Neuronal stem cell (in vitro differentiated cells): ENCODE results near the gene SNX5.

ENCODE experiments used
- DNase-seq: peaks from one replicate; pipeline ENCODE4 v3.0.0-alpha.2; 2013; ENCODE audit warnings: low spot score
- H2AFZ ChIP-seq: one replicate; pipeline ENCODE4 v1.6.1; 2013; ENCODE audit warnings: mild to moderate bottlenecking, low read length, inconsistent platforms
- H2AK5ac ChIP-seq: 2 replicates; pipeline ENCODE4 v1.6.1; 2013; ENCODE audit warnings: low read depth, mild to moderate bottlenecking, inconsistent platforms, low read length, moderate library complexity, mixed read lengths
- H2BK120ac ChIP-seq: 2 replicates; pipeline ENCODE4 v1.6.1; 2013; ENCODE audit warnings: low read depth, mild to moderate bottlenecking, inconsistent platforms, low read length, moderate library complexity, mixed read lengths
- H2BK12ac ChIP-seq: one replicate; pipeline ENCODE4 v1.6.1; 2013; ENCODE audit warnings: low read length, inconsistent platforms
- H2BK15ac ChIP-seq: 2 replicates; pipeline ENCODE4 v1.6.1; 2013; ENCODE audit warnings: mild to moderate bottlenecking, low read length, inconsistent platforms, mixed read lengths
- H2BK5ac ChIP-seq: one replicate; pipeline ENCODE4 v1.6.1; 2013; ENCODE audit warnings: inconsistent platforms, mild to moderate bottlenecking, low read length, moderate library complexity
- H3K14ac ChIP-seq: one replicate; pipeline ENCODE4 v1.6.1; 2013; ENCODE audit warnings: low read length, inconsistent platforms
- H3K18ac ChIP-seq: 2 replicates; pipeline ENCODE4 v1.6.1; 2013; ENCODE audit warnings: low read length, inconsistent platforms
- H3K23ac ChIP-seq: 2 replicates; pipeline ENCODE4 v1.6.1; 2013; ENCODE audit warnings: low read depth, mild to moderate bottlenecking, mixed read lengths, low read length, inconsistent platforms; ENCODE audit not compliant: poor library complexity
- H3K27ac ChIP-seq: replicated peaks from 3 replicates; pipeline ENCODE4 v1.5.1; 2013; ENCODE audit warnings: low read length, inconsistent platforms
- H3K27me3 ChIP-seq, 3 experiments: 2 replicates each; pipeline ENCODE4 v1.6.1; 2013; ENCODE audit warnings: low read length in 3 of 3, mild to moderate bottlenecking in 2 of 3, inconsistent platforms in 1 of 3, low read depth in 1 of 3, mixed read lengths in 1 of 3, moderate library complexity in 1 of 3; ENCODE audit not compliant: control insufficient read depth in 3 of 3, insufficient read depth in 3 of 3
- H3K36me3 ChIP-seq, 2 donors: replicated peaks in 1 of 2; 2 replicates each; pipeline ENCODE4 v1.6.1; 2013; ENCODE audit warnings: low read length in 2 of 2; ENCODE audit not compliant: control insufficient read depth in 2 of 2, insufficient read depth in 2 of 2
- H3K4ac ChIP-seq: 2 replicates; pipeline ENCODE4 v1.6.1; 2013; ENCODE audit warnings: inconsistent platforms, mild to moderate bottlenecking, low read length, moderate library complexity
- H3K4me1 ChIP-seq, 2 donors: 1 replicate in 1 of 2; 2 replicates in 1 of 2; pipeline ENCODE4 v1.6.1; 2013; ENCODE audit warnings: low read length in 2 of 2, low read depth in 1 of 2; ENCODE audit not compliant: control insufficient read depth in 2 of 2, insufficient read depth in 1 of 2
- H3K4me2 ChIP-seq: one replicate; pipeline ENCODE4 v1.6.1; 2013; ENCODE audit warnings: mild to moderate bottlenecking, low read length, inconsistent platforms; ENCODE audit not compliant: insufficient read depth, poor library complexity, severe bottlenecking
- H3K4me3 ChIP-seq, 2 donors: 2 replicates each; pipeline ENCODE4 v1.5.1; 2013; ENCODE audit warnings: low read length in 2 of 2, mild to moderate bottlenecking in 2 of 2, inconsistent platforms in 1 of 2, moderate library complexity in 1 of 2
- H3K79me1 ChIP-seq: one replicate; pipeline ENCODE4 v1.6.1; 2013; ENCODE audit warnings: low read depth, mild to moderate bottlenecking, inconsistent platforms, low read length, moderate library complexity
- H3K9ac ChIP-seq: one replicate; pipeline ENCODE4 v1.6.1; 2013; ENCODE audit warnings: mild to moderate bottlenecking, low read depth, low read length, inconsistent platforms; ENCODE audit not compliant: poor library complexity
- H3K9me3 ChIP-seq, 2 donors: replicated peaks in 1 of 2; 2 replicates each; pipeline versions ENCODE3 to v1.6.1; 2013; ENCODE audit warnings: low read length in 2 of 2, mild to moderate bottlenecking in 2 of 2, inconsistent platforms in 1 of 2, low read depth in 1 of 2, mixed read lengths in 1 of 2, moderate library complexity in 1 of 2; ENCODE audit not compliant: control insufficient read depth in 2 of 2, insufficient read depth in 1 of 2
- H4K8ac ChIP-seq: one replicate; pipeline ENCODE4 v1.6.1; 2013; ENCODE audit warnings: low read depth, mild to moderate bottlenecking, inconsistent platforms, low read length, moderate library complexity
- H4K91ac ChIP-seq: one replicate; pipeline ENCODE4 v1.6.1; 2013; ENCODE audit warnings: low read length, low read depth, mild to moderate bottlenecking, inconsistent platforms; ENCODE audit not compliant: poor library complexity
- WGBS, 2 donors: extraction: QIAGEN DNeasy Blood & Tissue Kit; methylation state at CpG; one replicate each; pipeline ENCODE4 v1.1.7; 2013; ENCODE audit warnings: missing lambda C conversion rate in 2 of 2, mixed read lengths in 1 of 2; ENCODE audit not compliant: insufficient read length in 2 of 2, insufficient replicate concordance in 1 of 2; ENCODE audit errors: extremely low coverage in 2 of 2; 5-methylcytosine and 5-hydroxymethylcytosine counted together

SNX5 gene

DNA sequence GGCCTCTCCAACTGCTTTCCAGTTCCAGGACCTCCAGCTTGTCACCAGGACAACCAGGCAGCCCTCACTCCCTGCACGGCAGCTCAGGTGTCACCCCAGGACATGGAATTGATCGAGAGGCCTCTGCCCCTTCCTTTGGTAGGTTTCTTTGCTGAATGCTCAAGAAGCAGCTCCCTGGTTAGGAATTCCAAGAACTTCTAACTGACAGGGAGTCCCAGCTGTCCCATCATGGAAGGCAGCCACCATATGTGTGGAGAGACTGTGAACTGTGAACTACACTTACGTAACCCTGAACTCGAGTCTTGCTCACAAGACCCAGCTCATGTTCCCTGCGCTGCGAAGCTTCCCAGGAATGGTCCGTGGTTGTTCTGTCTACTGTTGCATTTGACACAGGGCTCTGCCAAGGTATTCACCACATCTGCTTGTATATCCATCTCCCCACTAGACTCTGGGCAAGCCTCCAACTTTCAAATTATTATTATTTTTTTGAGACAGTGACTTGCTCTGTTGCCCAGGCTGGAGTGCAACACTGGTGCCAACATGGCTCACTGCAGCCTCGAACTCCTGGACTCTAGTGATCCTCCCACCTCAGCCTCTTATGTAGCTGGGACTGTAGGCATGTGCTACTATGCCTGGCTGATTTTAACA is 35.9 kb upstream of the SNX5 start:
- Histone ChIP-seq H3K4ac (no peak overlapping the region), H2AFZ (no peak overlapping the region), H3K79me1 (no peaks in the 10 kb centered on the region), H3K4me2 (no peak overlapping the region), H2AK5ac (peak overlapping the region; percentile 48), H4K91ac (no peak overlapping the region), H2BK5ac (no peak overlapping the region), H3K9me3 (no peaks in the 10 kb centered on the region), H3K23ac (no peak overlapping the region), H2BK15ac (no peak overlapping the region), H3K4me1 (peaks cover 6 to 13% of the 10 kb centered on the region in 2 donors), H3K14ac (no peak overlapping the region), H3K27me3 (no peaks in the 10 kb centered on the region), H3K4me3 (no peak overlapping the region), H4K8ac (no peak overlapping the region), H3K27ac (no peak overlapping the region), H3K36me3 (no peaks in the 10 kb centered on the region), H3K18ac (peak overlapping the region; percentile 32), H3K9ac (no peak overlapping the region), H2BK12ac (no peak overlapping the region), H2BK120ac (no peak overlapping the region)
- DNase-seq = no peak
- no CpG with 5 or more reads among the region's 8 CpGs for WGBS, 2 donors

DNA sequence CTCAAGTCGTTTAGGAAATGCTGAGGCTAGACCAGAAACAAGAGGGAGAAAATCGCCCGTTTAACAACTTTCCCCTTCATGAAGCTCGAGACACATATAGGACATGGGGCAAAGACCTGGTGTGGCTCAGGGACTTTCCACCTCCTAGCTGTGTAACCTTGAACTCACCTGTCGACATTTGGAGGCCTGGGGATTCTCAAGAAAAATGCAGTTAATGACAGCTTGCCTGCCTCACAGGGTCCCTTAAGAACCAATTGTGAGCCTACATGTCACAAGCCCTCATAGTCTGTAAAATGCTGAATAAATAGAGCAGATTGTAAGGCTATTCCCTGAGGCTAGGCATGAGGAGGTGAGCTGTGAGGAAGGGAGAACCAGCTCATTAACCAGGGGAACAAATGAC is 35.3 kb upstream of the SNX5 start:
- H2BK120ac ChIP-seq = no peak overlapping the region
- no peak overlapping the region for H2AK5ac ChIP-seq
- H2BK12ac ChIP-seq = no peak overlapping the region
- H3K27me3 ChIP-seq = no peaks in the 10 kb centered on the region
- H2BK5ac ChIP-seq = no peak overlapping the region
- H3K4me2 ChIP-seq = no peak overlapping the region
- H3K14ac ChIP-seq = no peak overlapping the region
- no peaks in the 10 kb centered on the region for H3K79me1 ChIP-seq
- no peak overlapping the region for H2BK15ac ChIP-seq
- no peak overlapping the region for H3K27ac ChIP-seq
- no peaks in the 10 kb centered on the region for H3K9me3 ChIP-seq
- H3K18ac ChIP-seq = no peak overlapping the region
- peaks cover 6 to 13% of the 10 kb centered on the region in 2 donors for H3K4me1 ChIP-seq
- DNase-seq = no peak
- H3K9ac ChIP-seq = no peak overlapping the region
- H4K8ac ChIP-seq = no peak overlapping the region
- H3K36me3 ChIP-seq = no peaks in the 10 kb centered on the region
- no peak overlapping the region for H3K4me3 ChIP-seq
- H3K23ac ChIP-seq = no peak overlapping the region
- WGBS, 2 donors = no CpG with 5 or more reads among the region's 5 CpGs
- no peak overlapping the region for H3K4ac ChIP-seq
- no peak overlapping the region for H4K91ac ChIP-seq
- H2AFZ ChIP-seq = no peak overlapping the region

DNA sequence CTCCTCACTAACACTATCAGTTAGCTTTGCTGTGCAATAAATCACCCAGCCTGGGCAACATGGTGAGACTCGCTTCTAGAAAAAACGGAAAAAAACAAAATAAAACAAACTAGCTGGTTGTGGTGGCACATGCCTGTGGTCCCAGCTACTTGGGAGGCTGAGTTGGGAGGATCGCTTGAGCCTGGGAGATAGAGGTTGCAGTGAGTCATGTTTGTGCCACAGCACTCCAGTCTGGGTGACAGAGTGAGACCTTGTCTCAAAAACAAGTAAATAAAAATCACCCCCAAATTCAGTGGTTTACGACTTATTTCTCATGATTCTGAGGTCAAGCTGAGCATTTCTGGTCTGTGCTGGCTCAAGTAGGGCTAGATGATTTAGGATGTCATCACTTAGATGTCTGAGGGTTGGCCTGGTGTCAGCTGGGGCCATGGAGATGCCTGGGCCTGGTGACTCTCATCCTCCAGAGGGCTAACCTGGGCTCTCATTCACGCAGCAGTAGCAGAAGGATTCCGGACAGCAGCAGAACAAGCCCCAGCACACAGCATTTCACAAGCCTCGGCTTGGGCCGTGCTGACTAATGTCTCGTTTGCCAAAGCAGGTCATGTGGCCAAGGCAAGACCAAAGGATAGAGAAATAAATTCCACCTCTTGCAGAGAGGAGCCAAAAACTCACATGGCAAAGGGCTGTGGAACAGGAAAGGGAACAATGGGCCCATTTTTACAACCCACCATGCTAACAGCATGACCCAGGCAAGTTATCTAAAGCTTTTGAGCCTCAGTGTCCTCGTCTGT is 32.7 kb upstream of the SNX5 start:
- no peak overlapping the region for H3K4me3 ChIP-seq
- H3K9ac ChIP-seq = no peak overlapping the region
- no peak overlapping the region for H2BK12ac ChIP-seq
- no peak overlapping the region for H2AK5ac ChIP-seq
- H3K4me2 ChIP-seq = no peak overlapping the region
- H2BK15ac ChIP-seq = no peak overlapping the region
- no peaks in the 10 kb centered on the region for H3K79me1 ChIP-seq
- peak overlapping the region; percentile 20 for H2AFZ ChIP-seq
- no peak overlapping the region for H2BK5ac ChIP-seq
- no peak overlapping the region for H2BK120ac ChIP-seq
- no peak overlapping the region for H3K4ac ChIP-seq
- no peaks in the 10 kb centered on the region for H3K9me3 ChIP-seq
- no peak overlapping the region for H3K27ac ChIP-seq
- DNase-seq = no peak
- no peak overlapping the region for H4K91ac ChIP-seq
- no peak overlapping the region for H4K8ac ChIP-seq
- H3K4me1 ChIP-seq = peaks cover 6 to 13% of the 10 kb centered on the region in 2 donors
- H3K23ac ChIP-seq = no peak overlapping the region
- H3K36me3 ChIP-seq = no peaks in the 10 kb centered on the region
- no peak overlapping the region for H3K14ac ChIP-seq
- H3K27me3 ChIP-seq = no peaks in the 10 kb centered on the region
- H3K18ac ChIP-seq = peak overlapping the region; percentile 3
- WGBS, 2 donors = no CpG with 5 or more reads among the region's 10 CpGs

DNA sequence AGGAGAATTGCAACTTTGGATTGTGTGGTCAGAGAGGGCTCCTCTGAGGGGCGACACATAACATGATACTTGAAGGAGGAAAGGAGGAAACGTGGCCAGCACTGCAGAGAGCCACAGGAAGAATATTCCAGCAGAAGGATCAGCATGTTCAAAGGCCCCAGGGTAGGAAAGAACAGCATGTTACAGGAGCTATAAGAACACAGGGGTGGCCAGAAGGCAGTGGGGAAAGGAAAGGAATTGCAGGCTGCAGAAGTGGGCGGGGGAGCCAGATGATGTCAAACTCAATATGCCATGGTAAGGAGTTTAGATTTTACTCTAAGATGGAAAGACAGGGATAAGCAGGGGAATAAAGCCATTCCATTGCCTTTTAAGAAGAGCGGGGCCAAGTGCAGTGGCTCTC is 31.0 kb upstream of the SNX5 start:
- no peak overlapping the region for H3K4ac ChIP-seq
- H2BK15ac ChIP-seq = no peak overlapping the region
- no peak overlapping the region for H3K18ac ChIP-seq
- no peak for DNase-seq
- no peaks in the 10 kb centered on the region for H3K27me3 ChIP-seq
- no peak overlapping the region for H2AFZ ChIP-seq
- no peak overlapping the region for H3K23ac ChIP-seq
- no peak overlapping the region for H2BK120ac ChIP-seq
- H2BK12ac ChIP-seq = no peak overlapping the region
- H4K8ac ChIP-seq = no peak overlapping the region
- H3K36me3 ChIP-seq = no peaks in the 10 kb centered on the region
- H3K9ac ChIP-seq = no peak overlapping the region
- H3K4me1 ChIP-seq = peaks cover 2 to 9% of the 10 kb centered on the region in 2 donors
- no CpG with 5 or more reads among the region's 4 CpGs for WGBS, 2 donors
- no peaks in the 10 kb centered on the region for H3K9me3 ChIP-seq
- no peak overlapping the region for H2AK5ac ChIP-seq
- H3K4me2 ChIP-seq = no peak overlapping the region
- H3K14ac ChIP-seq = no peak overlapping the region
- H3K27ac ChIP-seq = no peak overlapping the region
- H4K91ac ChIP-seq = no peak overlapping the region
- no peak overlapping the region for H2BK5ac ChIP-seq
- H3K4me3 ChIP-seq = no peak overlapping the region
- H3K79me1 ChIP-seq = no peaks in the 10 kb centered on the region
